Prostate gland (tissue), 2 donors: ENCODE measurements around the gene LRRC23. TPM values are rescaled to one million over a fixed set of nuclear protein-coding genes. Genes with fewer than 3 reads are reported as not detected.

Source experiments
- DNase-seq: peaks from one replicate; pipeline ENCODE4 v3.0.0-alpha.2; 2019; ENCODE audit warnings: low spot score
- H3K27ac ChIP-seq, 2 donors: fragments of 200-600 bp; sonication (generic); 2 replicates each; pipeline ENCODE4 v1.5.1; 2017 to 2019
- H3K27me3 ChIP-seq: fragments of 200-600 bp; sonication (generic); replicated peaks from 2 replicates; pipeline ENCODE4 v1.5.1; 2019; ENCODE audit not compliant: insufficient read depth
- H3K36me3 ChIP-seq, 2 donors: fragments of 200-600 bp; sonication (generic); 1 replicate in 1 of 2; 2 replicates in 1 of 2; pipeline versions ENCODE4 v1.5.1 to v1.8.1; 2017 to 2019
- H3K4me1 ChIP-seq: fragments of 200-600 bp; sonication (generic); replicated peaks from 2 replicates; pipeline ENCODE4 v1.5.1; 2019
- H3K4me3 ChIP-seq, 2 donors: fragments of 200-600 bp; sonication (generic); 2 replicates each; pipeline ENCODE4 v1.5.1; 2017 to 2019
- H3K9me3 ChIP-seq: fragments of 200-600 bp; sonication (generic); 2 replicates; pipeline ENCODE4 v1.5.1; 2017
- POLR2A ChIP-seq: fragments of 450-650 bp; IDR thresholded peaks from one replicate; pipeline ENCODE4 v1.6.1; 2016; ENCODE audit warnings: antibody characterized with exemption, mild to moderate bottlenecking
- POLR2AphosphoS5 ChIP-seq: sonication (generic); formaldehyde crosslinking; IDR thresholded peaks from one replicate; pipeline ENCODE4 v1.6.1; 2017; ENCODE audit warnings: antibody characterized with exemption
- WGBS: methylation state at CpG from one replicate; pipeline ENCODE4 v1.1.5; 2018; 5-methylcytosine and 5-hydroxymethylcytosine counted together
- intact Hi-C: fragments of 100-400 bp; cut with DNase I; formaldehyde crosslinking; loops from one replicate; pipeline ENCODE4 v1.14.2; 2022
- total RNA-seq, 2 donors: library from RNA; depleted of rRNA; stranded (reverse); fragments of >200 nt; gene quantifications; one replicate each; pipeline ENCODE4 v1.1.0, GENCODE V29; 2016
- TF ChIP-seq, protein P1 (sequence below), 4 experiments: fragments of 200-600 bp in 2 of 4; fragments of 450-650 bp in 2 of 4; sonication (generic) in 2 of 4; IDR thresholded peaks; 1 replicate in 3 of 4; 2 replicates in 1 of 4; pipeline ENCODE4 v1.5.1; 2016 to 2019; ENCODE audit warnings: antibody characterized with exemption in 4 of 4, mild to moderate bottlenecking in 2 of 4, moderate library complexity in 2 of 4

Gene LRRC23
- total RNA-seq, 2 donors from 2014 or later = 15.9 to 25.3 TPM

DNA sequence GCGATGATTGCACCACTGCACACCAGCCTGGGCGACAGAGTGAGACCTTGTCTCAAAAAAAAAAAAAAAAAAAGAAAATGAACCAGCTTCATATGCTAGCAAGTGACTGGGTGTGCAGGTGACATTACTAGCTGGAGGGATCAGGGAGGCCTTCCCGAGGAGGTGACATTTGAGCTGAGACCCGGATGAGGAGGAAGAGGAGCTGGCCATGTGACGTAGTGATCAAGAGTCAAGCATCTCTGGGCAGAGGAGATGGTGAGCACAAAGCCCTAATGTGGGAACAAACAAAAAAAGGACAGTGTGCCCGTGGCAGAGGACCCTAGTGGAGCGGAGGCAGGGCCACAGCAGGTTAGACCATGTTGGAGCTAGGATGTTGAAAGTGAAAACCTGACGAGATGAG, 43.0 kb downstream of the LRRC23 start:
- TF ChIP-seq POLR2AphosphoS5 (no peak), POLR2A (no peak)
- TF ChIP-seq, protein P1, sequence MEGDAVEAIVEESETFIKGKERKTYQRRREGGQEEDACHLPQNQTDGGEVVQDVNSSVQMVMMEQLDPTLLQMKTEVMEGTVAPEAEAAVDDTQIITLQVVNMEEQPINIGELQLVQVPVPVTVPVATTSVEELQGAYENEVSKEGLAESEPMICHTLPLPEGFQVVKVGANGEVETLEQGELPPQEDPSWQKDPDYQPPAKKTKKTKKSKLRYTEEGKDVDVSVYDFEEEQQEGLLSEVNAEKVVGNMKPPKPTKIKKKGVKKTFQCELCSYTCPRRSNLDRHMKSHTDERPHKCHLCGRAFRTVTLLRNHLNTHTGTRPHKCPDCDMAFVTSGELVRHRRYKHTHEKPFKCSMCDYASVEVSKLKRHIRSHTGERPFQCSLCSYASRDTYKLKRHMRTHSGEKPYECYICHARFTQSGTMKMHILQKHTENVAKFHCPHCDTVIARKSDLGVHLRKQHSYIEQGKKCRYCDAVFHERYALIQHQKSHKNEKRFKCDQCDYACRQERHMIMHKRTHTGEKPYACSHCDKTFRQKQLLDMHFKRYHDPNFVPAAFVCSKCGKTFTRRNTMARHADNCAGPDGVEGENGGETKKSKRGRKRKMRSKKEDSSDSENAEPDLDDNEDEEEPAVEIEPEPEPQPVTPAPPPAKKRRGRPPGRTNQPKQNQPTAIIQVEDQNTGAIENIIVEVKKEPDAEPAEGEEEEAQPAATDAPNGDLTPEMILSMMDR (IDR thresholded peaks at IDR 0.05) = no peak
- intact Hi-C loops = loop anchor here (5.0 kb wide), 1 partner anchor 165 kb away; no protein-coding TSS in a partner anchor
- Histone ChIP-seq H3K36me3 (no peaks in the 10 kb centered on the region), H3K27ac (no peak overlapping the region), H3K4me3 (no peak overlapping the region), H3K9me3 (no peaks in the 10 kb centered on the region), H3K4me1 (peaks cover 18% of the 10 kb centered on the region), H3K27me3 (no peaks in the 10 kb centered on the region)
- 84% methylated on average over 8 of the region's 8 CpGs for WGBS
- no peak for DNase-seq

DNA sequence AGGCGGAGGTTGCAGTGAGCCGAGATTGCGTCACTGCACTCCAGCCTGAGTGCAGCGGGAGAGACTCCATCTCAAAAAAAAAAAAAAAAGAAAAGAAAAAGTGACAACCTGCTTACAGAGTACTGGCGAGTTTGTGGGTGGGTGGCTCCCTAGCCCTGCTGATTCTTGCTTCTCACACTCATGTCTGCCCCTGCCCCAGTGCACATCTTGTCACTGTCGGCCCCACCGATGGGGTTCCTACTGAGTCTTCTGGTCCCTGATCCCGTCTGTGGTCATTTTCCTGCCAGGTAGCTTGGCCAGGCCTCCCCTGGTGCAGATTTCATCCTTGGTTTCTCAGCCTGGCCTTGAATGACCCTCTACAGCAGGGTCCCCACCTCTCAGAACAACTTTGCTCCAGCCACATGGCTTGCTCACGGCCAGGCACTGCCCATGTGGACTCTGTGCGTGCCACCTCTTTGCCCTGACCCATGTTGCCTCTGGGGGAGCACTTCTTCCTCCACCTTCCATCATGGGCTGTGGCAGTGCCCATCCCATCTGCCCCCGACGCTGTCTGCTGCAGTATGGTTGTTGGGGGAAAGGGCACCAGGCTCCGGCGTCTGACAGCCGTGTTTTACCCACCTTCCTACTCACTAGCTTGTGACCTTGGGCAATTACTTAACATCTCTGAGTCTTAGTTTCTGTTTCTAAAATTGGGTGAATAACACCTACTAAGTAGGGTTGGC, 44.4 kb downstream of the LRRC23 start:
- Histone ChIP-seq H3K36me3 (no peaks in the 10 kb centered on the region), H3K4me3 (no peak overlapping the region), H3K4me1 (peaks cover 18% of the 10 kb centered on the region), H3K27me3 (no peaks in the 10 kb centered on the region), H3K27ac (no peak overlapping the region), H3K9me3 (no peaks in the 10 kb centered on the region)
- 80% methylated on average over 15 of the region's 15 CpGs for WGBS
- intact Hi-C loops = loop anchor here (5.0 kb wide), 1 partner anchor 163 kb away; no protein-coding TSS in a partner anchor
- TF ChIP-seq POLR2A = no peak
- DNase-seq = no peak

DNA sequence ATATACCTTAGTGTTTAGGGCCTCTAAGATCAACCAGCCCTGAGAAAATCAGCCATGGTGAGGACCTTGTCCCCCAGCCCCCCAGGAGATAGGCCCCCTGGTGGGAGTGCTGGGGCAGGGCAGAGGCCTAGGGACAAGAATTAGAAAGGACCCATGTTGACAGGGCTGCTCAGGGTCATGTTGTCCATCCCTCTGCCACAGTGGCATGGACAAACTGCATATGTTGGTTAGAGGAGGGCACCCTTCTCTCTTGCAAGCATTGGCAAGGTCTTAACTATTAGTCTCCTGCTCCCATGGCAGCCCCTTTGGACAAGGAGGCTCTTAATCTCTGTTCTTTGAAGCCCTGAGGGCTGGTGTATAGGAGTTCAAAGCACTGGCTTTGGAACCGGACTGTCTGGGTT, 45.8 kb downstream of the LRRC23 start:
- Histone ChIP-seq H3K36me3 (no peaks in the 10 kb centered on the region), H3K4me1 (peaks cover 12% of the 10 kb centered on the region), H3K4me3 (no peak overlapping the region), H3K27ac (no peak overlapping the region), H3K27me3 (no peaks in the 10 kb centered on the region), H3K9me3 (no peaks in the 10 kb centered on the region)
- TF ChIP-seq POLR2AphosphoS5 = no peak
- TF ChIP-seq, protein P1 (IDR thresholded peaks at IDR 0.05) = no peak
- TF ChIP-seq POLR2A = no peak
- WGBS = 100% methylated on average over 1 of the region's 1 CpG
- intact Hi-C loops = no loop called here
- no peak for DNase-seq

DNA sequence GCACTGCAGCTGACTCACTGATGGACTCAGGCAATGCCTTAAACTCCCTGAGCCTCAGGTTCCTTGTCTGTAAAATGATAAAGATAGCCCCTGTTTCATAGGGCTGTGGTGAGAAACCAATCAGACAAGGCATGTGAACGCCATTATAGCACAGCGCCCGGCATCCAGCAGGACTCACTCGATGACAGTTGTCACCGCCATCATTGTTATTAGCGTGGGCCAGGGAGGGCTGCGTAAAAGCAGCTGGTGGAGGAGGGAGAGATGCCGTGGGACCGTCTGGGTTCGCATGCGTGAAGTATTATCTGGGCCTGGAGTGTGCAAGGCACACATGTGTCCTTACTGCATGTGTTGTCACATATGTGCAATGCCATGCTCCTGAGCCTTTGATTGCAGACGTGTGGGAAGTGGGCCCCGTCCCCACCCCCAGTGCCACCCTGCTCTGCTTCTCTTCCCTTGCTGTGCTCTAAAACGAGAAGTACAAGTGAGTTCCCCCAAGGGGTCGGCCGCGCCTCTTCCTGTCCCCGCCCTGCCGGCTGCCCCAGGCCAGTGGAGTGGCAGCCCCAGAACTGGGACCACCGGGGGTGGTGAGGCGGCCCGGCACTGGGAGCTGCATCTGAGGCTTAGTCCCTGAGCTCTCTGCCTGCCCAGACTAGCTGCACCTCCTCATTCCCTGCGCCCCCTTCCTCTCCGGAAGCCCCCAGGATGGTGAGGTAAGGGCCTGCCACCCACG, 46.4 kb downstream of the LRRC23 start, which contains the start of gene PTPN6:
Gene PTPN6 (plus strand): TSS at position 546 of the 730 bp plus-strand sequence. CDS start 157 bp downstream, at position 703.
- no peak for DNase-seq
- intact Hi-C loops = no loop called here

DNA sequence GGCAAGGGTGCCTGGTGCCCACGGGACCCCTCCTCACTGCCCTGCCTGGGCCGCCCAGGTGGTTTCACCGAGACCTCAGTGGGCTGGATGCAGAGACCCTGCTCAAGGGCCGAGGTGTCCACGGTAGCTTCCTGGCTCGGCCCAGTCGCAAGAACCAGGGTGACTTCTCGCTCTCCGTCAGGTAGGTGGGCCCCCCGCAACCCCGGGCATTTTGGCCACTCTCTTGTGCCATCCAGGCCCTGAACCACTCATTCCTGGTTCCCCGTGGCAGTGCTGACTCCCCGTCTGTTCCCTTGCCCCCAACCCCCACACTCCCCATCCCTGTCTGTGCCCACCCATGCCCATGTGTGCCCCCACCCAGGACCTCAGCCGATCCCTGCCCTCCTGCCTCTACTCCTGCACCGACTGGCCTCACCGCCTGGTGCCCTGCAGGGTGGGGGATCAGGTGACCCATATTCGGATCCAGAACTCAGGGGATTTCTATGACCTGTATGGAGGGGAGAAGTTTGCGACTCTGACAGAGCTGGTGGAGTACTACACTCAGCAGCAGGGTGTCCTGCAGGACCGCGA, 47.0 kb downstream of the LRRC23 start:
- no peaks in the 10 kb centered on the region for H3K27me3 ChIP-seq
- 86% methylated on average over 20 of the region's 20 CpGs for WGBS
- no peak for TF ChIP-seq POLR2AphosphoS5
- TF ChIP-seq, protein P1 (IDR thresholded peaks at IDR 0.05) = no peak
- no peak for TF ChIP-seq POLR2A
- DNase-seq = no peak
- H3K4me3 ChIP-seq = peak overlapping the region; percentile 11 to 14
- no peak overlapping the region for H3K27ac ChIP-seq
- H3K36me3 ChIP-seq = no peaks in the 10 kb centered on the region
- H3K4me1 ChIP-seq = peaks cover 5% of the 10 kb centered on the region
- intact Hi-C loops = no loop called here
- H3K9me3 ChIP-seq = no peaks in the 10 kb centered on the region

More for the DNA sequence above, 46.4 kb downstream of the LRRC23 start, which contains the start of gene PTPN6:
- WGBS = 67% methylated on average over 25 of the region's 25 CpGs
- H3K9me3 ChIP-seq = no peaks in the 10 kb centered on the region
- H3K27me3 ChIP-seq = no peaks in the 10 kb centered on the region
- TF ChIP-seq POLR2A (no peak), POLR2AphosphoS5 (no peak)
- TF ChIP-seq, protein P1 (IDR thresholded peaks at IDR 0.05) = no peak
- peaks cover 6% of the 10 kb centered on the region for H3K4me1 ChIP-seq
- no peaks in the 10 kb centered on the region for H3K36me3 ChIP-seq
- no peak within 1 kb of the TSS for H3K27ac ChIP-seq
- H3K4me3 ChIP-seq = peak within 1 kb of the TSS; percentile 11 to 14
